Regular cardiac myocyte (primary cell): ENCODE data around the gene DCAF12L2. TPM values are rescaled to one million over a fixed set of nuclear protein-coding genes. Genes with fewer than 3 reads are reported as not detected.

ENCODE experiments used
- total RNA-seq: library from RNA; depleted of rRNA; stranded (reverse); fragments of >200 nt; gene quantifications from 2 replicates; pipeline ENCODE4 v1.2.3, GENCODE V29; 2014

DCAF12L2 gene
- under 0.01 and 0.56 TPM in 2 replicates for total RNA-seq

DNA sequence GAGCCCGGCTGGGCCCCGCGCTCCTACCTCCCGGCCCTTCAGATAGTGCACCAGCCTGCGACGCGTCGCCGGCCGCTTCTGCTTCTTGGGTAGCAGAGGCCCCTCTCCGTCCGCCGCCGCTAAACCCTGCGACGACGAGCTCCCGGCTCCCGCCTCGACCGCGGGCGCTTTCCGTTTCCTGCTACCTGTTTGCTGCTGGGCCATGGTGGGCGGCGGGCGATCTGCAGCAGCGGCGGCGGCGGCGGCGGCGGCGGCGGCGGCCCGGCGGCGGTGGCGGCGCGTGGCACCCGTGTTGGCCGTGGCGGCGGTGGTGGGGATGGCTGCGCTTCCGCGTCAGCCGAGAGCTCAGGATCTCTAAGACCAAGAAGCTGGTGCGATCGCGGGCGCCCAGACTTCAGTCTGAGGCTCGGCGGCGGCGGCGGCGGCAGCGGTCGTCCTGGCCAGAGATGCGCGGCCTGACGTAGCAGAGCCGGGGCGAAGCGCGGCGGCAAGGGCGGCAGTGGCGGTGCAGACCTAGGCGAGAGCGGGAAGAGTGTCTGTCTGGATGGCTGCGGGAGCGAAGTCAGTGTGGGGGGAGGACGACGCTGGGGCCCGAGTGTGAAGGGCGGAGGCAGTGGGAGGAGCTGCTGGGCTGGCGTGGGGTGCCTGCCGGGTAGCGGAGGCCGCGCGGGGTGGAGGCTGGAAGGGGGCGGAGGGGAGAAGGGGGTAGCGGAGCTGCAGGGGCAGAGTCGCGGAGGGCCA lies at the start of gene DCAF12L2:
DCAF12L2 (minus strand) TSS at position 569 of the 741 bp plus-strand sequence; CDS start at position 204, 365 bp downstream.

